GM21786 (cell line): ENCODE results near the gene RAB15.

Experiments
- ATAC-seq: cut with Tn5 transposase; IDR thresholded peaks from one replicate; pipeline ENCODE4 v1.9.1; 2021; ENCODE audit not compliant: unreplicated experiment

Gene RAB15

DNA sequence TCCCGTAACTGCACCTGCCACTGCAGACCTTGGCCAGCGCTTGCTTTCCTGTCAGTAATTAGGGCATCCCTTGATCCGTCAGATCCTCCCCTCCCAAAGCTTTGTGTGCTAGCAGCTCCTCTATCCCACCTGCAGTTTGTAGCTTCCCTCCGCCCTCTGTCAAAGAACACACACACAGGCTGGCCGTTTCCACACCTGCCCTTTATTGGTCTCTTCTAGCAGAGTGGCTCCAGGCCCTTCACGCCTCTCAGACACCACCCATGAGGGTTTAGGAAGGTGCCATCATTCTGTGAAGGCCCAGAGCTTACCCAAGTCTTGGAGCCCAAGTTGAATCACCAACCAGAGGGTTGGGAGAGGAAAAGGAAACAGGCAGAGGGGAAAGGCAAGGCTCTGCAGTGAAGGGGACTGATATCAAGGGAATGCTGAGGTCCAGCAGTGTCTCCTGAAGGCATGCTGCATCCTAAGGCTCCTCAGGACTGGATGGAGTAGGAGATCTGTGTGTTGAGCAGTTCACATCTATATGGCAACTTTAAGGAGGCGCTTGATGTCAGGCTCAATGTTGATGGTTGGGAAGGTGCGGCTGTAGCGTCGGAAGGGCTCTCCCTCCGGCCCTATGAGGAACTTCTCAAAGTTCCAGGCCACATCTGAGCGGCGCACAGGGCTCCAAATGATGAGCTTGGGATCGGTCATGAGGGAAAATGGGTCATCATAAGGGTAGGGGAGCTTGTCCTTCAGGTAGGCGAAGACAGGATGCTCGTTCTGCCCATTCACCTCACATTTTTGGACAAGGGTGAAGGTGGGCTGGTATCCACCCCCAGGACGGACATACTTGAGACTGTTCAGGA is 32.9 kb downstream of the RAB15 start:
- ATAC-seq, result no peak

- ATAC-seq, result no peak
These were observed 34.3 kb downstream of the RAB15 start for GRCh38 chr14:64937821-64938193.

DNA sequence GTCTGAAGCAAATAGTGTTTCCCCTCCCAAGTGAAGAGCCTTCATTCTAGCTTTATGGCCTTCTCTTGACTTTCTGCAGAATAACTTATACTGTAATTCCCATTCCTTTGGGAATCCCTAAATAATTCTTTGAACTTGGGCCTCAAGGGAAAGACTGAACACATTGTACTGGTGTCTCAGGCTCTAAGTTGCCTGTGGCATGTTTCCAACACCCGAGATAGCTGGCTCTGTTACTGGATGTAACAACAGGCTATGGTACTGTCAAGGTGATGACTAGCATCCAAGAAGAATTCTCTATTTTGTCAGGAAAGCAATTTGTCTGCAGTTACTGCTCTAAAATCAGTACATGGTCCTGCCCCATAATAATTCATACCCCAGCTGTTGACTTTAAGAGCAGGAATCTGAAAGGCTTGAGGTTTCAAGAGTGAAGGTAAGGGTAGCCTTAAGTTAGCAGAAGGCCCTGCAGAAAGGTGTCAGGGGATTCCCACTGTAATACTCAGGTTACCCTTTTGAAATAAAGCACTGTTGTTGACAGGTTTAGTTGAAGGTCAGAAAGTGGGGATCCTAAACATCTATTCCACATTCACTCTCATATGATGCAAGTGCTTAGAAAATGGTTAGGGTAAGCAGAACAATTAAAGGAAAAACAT is 34.8 kb downstream of the RAB15 start:
- ATAC-seq, result no peak

- ATAC-seq, result no peak
These were observed 36.6 kb downstream of the RAB15 start for GRCh38 chr14:64935508-64935907.

DNA sequence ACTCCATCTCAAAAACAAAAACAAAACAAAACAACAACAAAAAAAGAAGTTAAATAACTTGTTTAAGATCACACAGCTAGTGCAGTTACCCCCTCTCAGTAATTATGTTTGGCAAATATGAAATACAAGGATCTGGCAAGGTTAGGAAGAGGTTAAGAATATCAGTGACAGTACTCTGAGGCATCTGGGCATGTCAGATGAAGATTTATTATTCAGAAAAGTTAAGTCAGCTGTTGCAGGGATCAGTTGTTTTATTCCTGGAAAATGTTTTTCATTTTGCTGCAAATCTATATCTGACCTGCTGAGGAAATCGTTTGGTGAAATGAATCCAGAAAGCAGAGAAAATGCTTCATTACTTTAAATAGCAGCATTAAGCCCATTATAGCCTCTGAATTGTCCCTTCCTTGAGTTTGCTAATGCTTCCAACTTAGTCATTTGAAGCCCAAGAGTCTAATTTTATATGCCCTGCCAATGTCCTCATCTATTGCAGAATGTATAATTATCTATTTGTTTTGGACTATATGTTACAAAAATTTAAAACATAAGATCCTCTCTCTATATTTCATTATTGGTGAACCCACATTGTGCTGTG is 37.7 kb downstream of the RAB15 start:
- ATAC-seq, result no peak

- no peak for ATAC-seq
These were observed 39.9 kb downstream of the RAB15 start for GRCh38 chr14:64932231-64932630.

DNA sequence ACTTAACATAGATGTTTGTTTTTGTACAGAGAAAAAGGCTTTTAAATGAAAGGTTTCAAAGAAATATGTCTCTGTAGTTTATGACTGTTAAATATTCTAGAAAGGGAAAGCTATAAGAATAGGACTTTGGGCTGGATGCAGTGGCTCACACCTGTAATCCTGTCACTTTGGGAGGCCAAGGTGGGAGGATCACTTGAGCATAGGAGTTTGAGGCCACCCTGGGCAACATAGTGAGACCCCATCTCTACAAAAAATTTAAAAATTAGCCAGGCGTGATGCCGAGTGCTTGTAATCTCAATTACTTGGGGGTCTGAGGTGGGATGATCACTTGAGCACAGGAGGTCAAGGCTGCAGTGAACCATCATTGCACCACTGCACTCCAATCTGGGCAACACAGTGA is 41.0 kb downstream of the RAB15 start:
- ATAC-seq, result no peak

DNA sequence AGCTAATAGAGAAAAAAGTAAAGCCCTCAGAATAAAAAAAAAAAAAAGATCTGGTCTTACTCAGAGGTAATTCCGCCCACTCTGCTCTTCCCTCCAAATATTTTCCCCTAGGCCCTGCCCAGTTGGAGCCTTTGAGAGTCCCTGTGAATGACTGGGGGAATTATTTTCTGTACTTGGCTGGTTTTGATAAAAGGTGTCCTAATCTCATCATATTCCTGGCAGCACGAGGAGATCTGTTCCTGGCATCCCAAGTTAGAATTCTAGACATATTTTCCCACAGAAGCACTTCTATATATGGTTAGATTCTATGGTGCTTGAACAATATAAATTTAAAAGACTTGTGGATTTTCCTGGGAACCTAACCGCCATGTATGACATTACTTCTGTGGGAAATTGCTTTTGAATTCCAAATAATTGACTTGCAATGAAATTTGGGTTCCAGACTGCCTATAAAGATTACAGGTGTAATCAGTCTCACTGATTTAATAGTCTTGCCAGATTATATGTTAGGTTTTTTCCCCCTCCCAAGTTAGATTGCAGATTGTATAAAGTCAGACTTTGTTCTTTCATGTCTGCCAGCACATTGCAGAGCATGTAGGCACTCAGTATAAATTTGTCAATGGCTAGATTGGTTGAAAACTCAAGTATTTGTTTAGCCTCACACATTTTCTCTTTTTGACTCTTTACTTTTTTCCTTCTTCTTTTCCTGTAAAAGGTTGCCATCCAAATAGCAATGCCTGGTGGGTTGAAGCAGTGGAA is 41.9 kb downstream of the RAB15 start:
- no peak for ATAC-seq

- no peak for ATAC-seq
These were observed 43.1 kb downstream of the RAB15 start for GRCh38 chr14:64929014-64929359.

DNA sequence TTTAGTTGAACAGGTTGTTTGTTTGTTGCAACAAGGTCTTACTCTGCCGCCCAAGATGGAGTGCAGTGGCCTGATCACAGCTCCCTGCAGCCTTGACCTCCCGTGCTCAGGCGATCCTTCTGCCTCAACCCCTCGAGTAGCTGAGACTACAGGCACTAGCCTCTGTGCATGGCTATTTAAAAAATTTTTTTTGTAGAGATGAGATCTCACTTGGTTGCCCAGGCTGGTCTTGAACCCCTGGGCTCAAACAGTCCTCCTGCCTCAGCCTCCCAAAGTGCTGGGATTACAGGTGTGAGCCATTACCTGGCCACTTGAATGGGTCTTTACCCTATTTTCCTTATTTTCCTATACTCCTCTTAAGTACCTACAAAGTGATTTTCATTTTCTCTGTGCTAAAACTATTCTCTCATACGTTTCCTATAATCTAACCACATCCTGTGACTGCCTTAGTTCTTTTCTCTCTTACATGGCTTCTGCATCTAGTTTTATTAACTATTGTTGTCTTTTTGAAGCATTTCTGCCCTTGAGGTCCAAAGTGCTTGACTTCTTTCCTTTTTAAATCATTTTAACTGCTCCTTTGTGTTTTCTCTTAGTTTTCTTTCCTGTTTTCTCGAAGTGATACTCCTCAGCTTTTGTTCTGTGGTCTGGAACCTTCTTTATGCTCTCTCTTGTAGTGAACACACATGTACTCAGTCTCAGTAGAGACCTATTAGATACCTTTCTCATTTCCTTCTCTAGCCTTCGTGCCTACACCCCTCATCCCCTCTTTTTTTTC is 43.7 kb downstream of the RAB15 start:
- peak; percentile 92 for ATAC-seq

GRCh38 chr14:64927031-64927430 is 45.1 kb downstream of the RAB15 start:
- ATAC-seq, result no peak

DNA sequence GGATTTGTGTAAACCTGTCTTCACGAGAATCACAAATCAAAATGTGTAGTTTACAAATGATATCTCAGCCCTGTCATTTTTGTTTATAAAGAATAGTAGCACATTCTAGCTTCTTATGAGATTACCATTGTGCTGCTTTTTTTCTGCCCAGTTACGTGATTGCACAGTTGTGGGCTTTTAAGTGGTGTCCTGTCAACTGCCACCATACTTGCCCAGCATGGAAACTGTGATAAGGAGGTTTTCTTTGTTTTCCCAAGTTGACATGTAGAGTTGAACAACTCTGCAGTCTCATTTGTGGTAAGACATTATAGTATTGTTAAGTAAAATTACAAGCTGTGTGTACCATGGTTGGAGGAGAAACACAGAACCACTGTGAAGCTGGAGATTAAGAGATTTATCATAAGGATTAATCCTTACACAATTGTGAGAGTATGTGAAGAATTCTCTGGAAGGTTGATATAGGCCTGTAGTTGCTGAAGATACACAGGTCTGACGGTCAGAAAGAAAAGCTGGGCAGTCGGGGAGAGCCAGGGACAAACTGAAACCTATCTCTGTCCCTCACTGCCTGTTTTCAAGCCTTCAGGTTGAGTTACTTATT is 45.6 kb downstream of the RAB15 start:
- ATAC-seq, result no peak

GRCh38 chr14:64923015-64923414 is 49.1 kb downstream of the RAB15 start:
- no peak for ATAC-seq

DNA sequence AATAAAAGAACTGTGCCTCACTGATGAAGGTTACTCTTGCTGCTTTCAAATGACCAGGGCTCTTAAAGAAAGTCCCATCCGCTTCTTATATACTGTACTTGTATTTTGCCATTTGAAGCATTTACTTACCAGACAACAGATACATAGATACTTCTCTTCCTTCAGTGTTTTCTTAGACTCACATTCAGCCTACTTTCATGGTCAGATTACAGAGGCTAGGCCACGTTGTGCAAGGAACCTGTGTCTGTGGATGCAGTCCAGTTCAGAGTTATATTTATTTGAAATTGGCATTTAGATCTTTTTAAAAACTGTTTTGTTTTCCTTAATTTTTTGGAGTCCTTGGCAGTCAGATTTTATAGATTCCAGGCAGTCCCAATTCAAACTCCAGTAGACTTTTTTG is 51.7 kb downstream of the RAB15 start:
- ATAC-seq, result no peak

DNA sequence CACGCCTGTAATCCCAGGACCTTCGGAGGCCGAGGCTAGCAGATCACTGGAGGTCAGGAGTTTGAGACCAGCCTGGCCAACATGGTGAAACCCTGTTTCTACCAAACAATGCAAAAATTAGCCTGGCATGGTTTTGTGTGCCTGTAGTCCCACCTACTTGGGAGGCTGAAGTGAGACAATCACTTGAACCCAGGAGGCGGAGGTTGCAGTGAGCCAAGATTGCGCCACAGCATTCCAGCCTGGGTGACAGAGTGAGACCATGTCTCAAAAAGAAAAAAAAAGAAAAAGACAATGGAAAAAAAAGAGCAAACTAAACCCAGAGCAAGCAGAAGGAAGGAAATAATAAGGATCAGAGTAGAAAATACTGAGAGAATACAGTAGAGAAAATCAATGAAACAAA is 52.5 kb downstream of the RAB15 start:
- no peak for ATAC-seq

DNA sequence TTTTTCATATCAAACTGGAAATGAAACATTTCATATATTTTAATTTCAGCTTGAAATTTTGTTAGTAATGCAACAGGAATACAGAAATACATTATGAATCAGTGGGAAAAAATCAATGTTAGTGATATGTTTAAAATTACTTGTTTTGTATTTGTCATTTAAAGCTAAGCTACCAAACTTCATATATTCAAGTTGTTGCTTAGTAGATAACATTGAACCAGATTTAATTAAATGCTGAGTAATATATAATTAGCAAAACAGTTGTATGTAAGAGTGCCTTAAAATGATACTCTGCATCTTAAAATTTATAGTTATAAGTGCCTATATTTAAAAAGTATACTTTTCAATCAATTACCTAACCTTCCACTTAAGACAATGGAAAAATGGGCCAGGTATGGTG is 52.9 kb downstream of the RAB15 start:
- ATAC-seq, result no peak

- ATAC-seq, result no peak
These were observed 53.9 kb downstream of the RAB15 start for GRCh38 chr14:64918216-64918615.

GRCh38 chr14:64915797-64916196 is 56.3 kb downstream of the RAB15 start:
- no peak for ATAC-seq

GRCh38 chr14:64915029-64915424 is 57.1 kb downstream of the RAB15 start:
- ATAC-seq, result no peak

GRCh38 chr14:64914237-64915028 is 57.7 kb downstream of the RAB15 start, which contains the start of gene CHURC1:
Gene CHURC1, plus strand, starts transcription at chr14:64914455. Its CDS starts 41 bp downstream, at chr14:64914496.
- peak; percentile 97 for ATAC-seq
